NT2/D1 (cell line): ENCODE data around the gene SCRN2.

Experiments
- DNase-seq: peaks from one replicate; pipeline ENCODE4 v3.0.0-alpha.2; 2011; ENCODE audit warnings: low read depth, low spot score
- H3K27me3 ChIP-seq: 2 replicates; pipeline ENCODE4 v1.6.0; 2011; ENCODE audit warnings: mild to moderate bottlenecking; ENCODE audit not compliant: insufficient read length, insufficient read depth
- H3K36me3 ChIP-seq: 2 replicates; pipeline ENCODE4 v1.6.1; 2011; ENCODE audit warnings: mild to moderate bottlenecking, low read length, mixed read lengths; ENCODE audit not compliant: insufficient read depth, insufficient read length
- H3K4me1 ChIP-seq: 2 replicates; pipeline ENCODE4 v1.5.1; 2011; ENCODE audit not compliant: insufficient read depth, insufficient read length
- H3K4me3 ChIP-seq: 2 replicates; pipeline ENCODE4 v1.5.1; 2011; ENCODE audit warnings: low read depth; ENCODE audit not compliant: insufficient read length
- H3K9ac ChIP-seq: 2 replicates; pipeline ENCODE4 v1.6.0; 2011; ENCODE audit warnings: low read depth; ENCODE audit not compliant: insufficient read length
- H3K9me3 ChIP-seq: 2 replicates; pipeline ENCODE4 v1.5.1; 2011; ENCODE audit warnings: mild to moderate bottlenecking, low read length; ENCODE audit not compliant: insufficient read depth
- SUZ12 ChIP-seq: IDR thresholded peaks from 2 replicates; pipeline ENCODE4 v1.6.1; 2011; ENCODE audit not compliant: insufficient read length, insufficient read depth; ENCODE audit errors: extremely low read depth
- YY1 ChIP-seq: IDR thresholded peaks from 2 replicates; pipeline ENCODE4 v1.6.1; 2011; ENCODE audit not compliant: insufficient read length, insufficient read depth
- ZNF274 ChIP-seq: IDR thresholded peaks from 2 replicates; pipeline ENCODE4 v1.6.1; 2011; ENCODE audit warnings: mild to moderate bottlenecking, low read depth, low read length

SCRN2 gene

DNA sequence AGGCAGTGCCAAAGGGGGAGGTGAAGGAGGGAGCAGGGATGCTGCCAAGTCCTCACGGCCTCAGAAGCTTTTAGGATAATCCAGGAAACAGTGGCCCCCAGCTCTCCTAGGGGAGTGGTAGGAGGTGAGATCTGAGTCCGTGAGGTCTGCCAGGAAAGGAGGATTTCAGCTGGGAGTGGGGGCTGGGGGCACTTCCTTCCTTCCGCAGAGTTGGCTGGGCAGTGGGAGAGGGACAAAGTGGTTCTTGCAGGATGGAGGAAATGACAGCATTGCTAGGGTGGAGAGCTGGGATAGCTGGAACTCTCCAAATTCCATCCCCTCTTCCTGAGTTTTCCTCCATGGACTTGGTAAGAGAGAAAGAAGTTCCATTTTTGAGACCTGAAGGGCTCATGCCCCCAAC is 14.7 kb upstream of the SCRN2 start:
- TF ChIP-seq SUZ12, result no peak
- TF ChIP-seq YY1, result no peak
- no peak for TF ChIP-seq ZNF274
- Histone ChIP-seq H3K36me3 (no peaks in the 10 kb centered on the region), H3K9me3 (no peaks in the 10 kb centered on the region), H3K4me1 (no peaks in the 10 kb centered on the region), H3K9ac (no peak overlapping the region), H3K27me3 (peaks cover 44% of the 10 kb centered on the region), H3K4me3 (no peak overlapping the region)
- DNase-seq, result no peak

DNA sequence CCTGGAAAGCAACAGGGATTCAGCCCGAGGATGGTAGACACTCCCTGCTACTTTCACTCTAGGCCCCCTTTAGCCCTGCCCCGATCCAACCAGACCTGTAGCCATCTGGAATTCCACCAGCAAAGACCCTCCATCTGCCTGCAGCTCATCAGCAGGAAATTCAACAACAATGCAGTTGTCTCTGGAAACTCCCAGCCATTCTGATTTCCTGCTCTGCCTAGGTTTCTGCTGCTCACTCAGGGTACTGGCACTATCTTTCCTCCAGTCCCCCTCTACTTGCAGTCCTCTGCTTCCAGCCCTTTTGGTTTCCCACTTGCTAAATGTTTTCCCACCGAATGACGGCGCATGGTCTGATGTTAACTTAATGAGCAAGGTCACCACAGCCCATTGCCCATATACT is 12.5 kb upstream of the SCRN2 start:
- Histone ChIP-seq H3K4me3 (no peak overlapping the region), H3K27me3 (peaks cover 63% of the 10 kb centered on the region)

GRCh38 chr17:47852113-47852949 is 11.3 kb upstream of the SCRN2 start:
- TF ChIP-seq ZNF274, result no peak
- TF ChIP-seq SUZ12, result no peak
- no peak for TF ChIP-seq YY1
- Histone ChIP-seq H3K4me3 (peak overlapping the region; percentile 29), H3K36me3 (peaks cover 2% of the 10 kb centered on the region), H3K9me3 (no peaks in the 10 kb centered on the region), H3K4me1 (peaks cover 15% of the 10 kb centered on the region), H3K27me3 (peaks cover 71% of the 10 kb centered on the region), H3K9ac (no peak overlapping the region)
- no peak for DNase-seq

More for the DNA sequence above, 12.5 kb upstream of the SCRN2 start:
- DNase-seq, result no peak
- H3K36me3 ChIP-seq, result no peaks in the 10 kb centered on the region
- H3K9me3 ChIP-seq, result no peaks in the 10 kb centered on the region
- H3K4me1 ChIP-seq, result peaks cover 7% of the 10 kb centered on the region
- H3K9ac ChIP-seq, result no peak overlapping the region
- TF ChIP-seq ZNF274, result no peak
- no peak for TF ChIP-seq SUZ12
- no peak for TF ChIP-seq YY1

DNA sequence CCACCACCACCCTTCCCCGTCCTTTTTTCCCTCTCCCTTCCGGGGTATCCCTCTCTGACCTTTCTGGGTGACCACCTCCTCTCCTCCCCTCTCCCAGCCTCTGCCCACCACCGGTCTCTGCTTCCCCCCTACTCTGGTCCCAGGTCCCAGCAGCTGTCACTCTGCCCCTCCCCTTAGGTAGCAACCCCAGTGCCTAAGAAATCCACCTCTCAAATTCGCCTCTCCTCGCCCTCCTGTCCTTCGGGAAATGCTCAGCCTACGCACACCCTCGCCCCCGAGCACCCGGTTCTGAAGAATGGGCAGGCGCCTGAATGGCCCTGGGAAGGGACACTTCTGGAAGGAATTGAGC is 10.7 kb upstream of the SCRN2 start:
- H3K27me3 ChIP-seq, result peaks cover 71% of the 10 kb centered on the region
- peak overlapping the region; percentile 29 for H3K4me3 ChIP-seq
- TF ChIP-seq SUZ12 (no peak), YY1 (no peak), ZNF274 (no peak)
- no peak overlapping the region for H3K9ac ChIP-seq
- peaks cover 6% of the 10 kb centered on the region for H3K36me3 ChIP-seq
- H3K4me1 ChIP-seq, result peaks cover 15% of the 10 kb centered on the region
- DNase-seq, result no peak
- no peaks in the 10 kb centered on the region for H3K9me3 ChIP-seq

GRCh38 chr17:47850692-47851573 is 9.9 kb upstream of the SCRN2 start, which contains the start of gene SP6:
Gene SP6 (minus strand): TSS chr17:47851163. CDS start chr17:47848429, 2,734 bp downstream.
- DNase-seq, result peak; percentile 50
- Histone ChIP-seq H3K4me1 (peaks cover 15% of the 10 kb centered on the region), H3K9ac (peak within 1 kb of the TSS; percentile 81), H3K36me3 (peaks cover 6% of the 10 kb centered on the region), H3K27me3 (peaks cover 69% of the 10 kb centered on the region), H3K4me3 (peak within 1 kb of the TSS; percentile 49), H3K9me3 (no peaks in the 10 kb centered on the region)
- TF ChIP-seq SUZ12, result no peak
- no peak for TF ChIP-seq ZNF274
- no peak for TF ChIP-seq YY1

DNA sequence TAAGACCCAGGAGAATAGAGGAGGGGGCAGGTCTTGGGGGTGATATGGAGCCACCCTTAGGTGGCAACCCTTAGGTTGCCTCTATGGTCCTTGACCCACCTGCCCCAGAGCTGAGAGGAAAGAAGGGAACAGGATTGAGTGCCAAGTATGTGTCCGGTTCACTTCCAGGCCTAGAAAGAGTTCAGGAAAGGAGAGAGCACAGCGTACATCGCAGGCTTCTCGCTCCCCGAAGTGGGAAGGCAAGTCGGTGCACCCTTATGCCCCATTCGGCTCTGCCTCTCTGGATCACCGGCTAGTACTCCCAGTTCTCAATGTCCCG is 9.3 kb upstream of the SCRN2 start:
- peak overlapping the region; percentile 49 for H3K4me3 ChIP-seq

DNA sequence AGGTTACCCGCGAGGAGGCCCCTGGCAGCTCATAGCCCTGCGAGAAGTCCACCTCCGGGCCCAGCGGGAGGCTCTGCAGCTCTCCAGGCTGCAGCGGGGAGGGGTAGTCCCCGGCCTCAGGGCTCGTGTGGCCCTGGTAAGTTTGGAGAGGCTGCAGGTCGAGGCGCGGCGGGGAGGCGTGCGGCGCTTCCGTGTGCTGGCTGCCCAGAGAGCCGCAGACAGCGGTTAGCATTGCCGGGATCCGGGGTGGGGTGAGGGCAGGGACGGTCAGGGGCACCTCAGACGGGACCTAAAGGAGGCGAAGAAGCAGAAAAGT is 7.1 kb upstream of the SCRN2 start:
- no peaks in the 10 kb centered on the region for H3K9me3 ChIP-seq
- no peak for TF ChIP-seq ZNF274
- no peak for TF ChIP-seq YY1
- TF ChIP-seq SUZ12, result no peak
- DNase-seq, result no peak
- H3K27me3 ChIP-seq, result peaks cover 47% of the 10 kb centered on the region
- H3K4me1 ChIP-seq, result peaks cover 28% of the 10 kb centered on the region
- no peak overlapping the region for H3K9ac ChIP-seq
- peaks cover 6% of the 10 kb centered on the region for H3K36me3 ChIP-seq
- no peak overlapping the region for H3K4me3 ChIP-seq

More for the DNA sequence above, 9.3 kb upstream of the SCRN2 start:
- Histone ChIP-seq H3K36me3 (peaks cover 6% of the 10 kb centered on the region), H3K9me3 (no peaks in the 10 kb centered on the region), H3K4me1 (peaks cover 15% of the 10 kb centered on the region), H3K9ac (peak overlapping the region; percentile 81), H3K27me3 (peaks cover 65% of the 10 kb centered on the region)
- no peak for DNase-seq
- TF ChIP-seq ZNF274 (no peak), SUZ12 (no peak), YY1 (no peak)
